Right renal pelvis (tissue), 4 donors: ENCODE results near the gene ENTPD7. TPM values are rescaled to one million over a fixed set of nuclear protein-coding genes. Genes with fewer than 3 reads are reported as not detected.
"Not testable (repeated sequence)": the region's sequence is repeated elsewhere in the genome, so short reads cannot be mapped to it uniquely, and the experiment has no call there.

Experiments used
- DNase-seq, 4 donors: peaks; one replicate each; pipeline ENCODE4 v3.0.0-alpha.2; 2013; ENCODE audit warnings: low read depth in 4 of 4, low spot score in 3 of 4, missing footprints in 1 of 4
- polyA plus RNA-seq, 4 donors: library from polyadenylated mRNA; unstranded; fragments of 120-200 nt; gene quantifications; one replicate each; pipeline ENCODE4 v1.2.1, GENCODE V29; 2013; ENCODE audit not compliant: insufficient read length in 4 of 4

The ENTPD7 gene
- polyA plus RNA-seq, result 10 to 100 TPM; 19.3 to 21.3 (median 21.1) TPM

- peak; percentile 85 to 90 (median 88) for DNase-seq
These were observed at the start of gene ENTPD7 for GRCh38 chr10:99659031-99659867. Gene ENTPD7 (plus strand): TSS chr10:99659509. CDS start chr10:99659957, 448 bp downstream.

GRCh38 chr10:99610221-99610620, 49.1 kb upstream of the ENTPD7 start:
- no peak for DNase-seq

GRCh38 chr10:99611326-99611725, 48.0 kb upstream of the ENTPD7 start:
- no peak for DNase-seq

- peak in 2 of 4 donors; percentile 38 to 53 for DNase-seq
These were observed 47.0 kb upstream of the ENTPD7 start for GRCh38 chr10:99612167-99612831.

GRCh38 chr10:99615426-99615825, 43.9 kb upstream of the ENTPD7 start:
- DNase-seq, result no peak

GRCh38 chr10:99617696-99618095, 41.6 kb upstream of the ENTPD7 start:
- no peak for DNase-seq

GRCh38 chr10:99619090-99619800, 40.1 kb upstream of the ENTPD7 start:
- DNase-seq, result peak in 1 of 4 donors; percentile 5

- peak; percentile 5 to 99 (median 97) for DNase-seq
These were observed 39.2 kb upstream of the ENTPD7 start, which contains the start of gene SLC25A28 for GRCh38 chr10:99619851-99620710. Gene SLC25A28 (minus strand): TSS chr10:99620439. CDS start chr10:99620335, 104 bp downstream.

GRCh38 chr10:99620711-99621453, 38.4 kb upstream of the ENTPD7 start:
- DNase-seq, result peak; percentile 74 to 93 (median 79)

GRCh38 chr10:99621454-99622251, 37.7 kb upstream of the ENTPD7 start:
- no peak for DNase-seq

- DNase-seq, result no peak
These were observed 35.4 kb upstream of the ENTPD7 start for GRCh38 chr10:99623919-99624318.

GRCh38 chr10:99625124-99625523, 34.2 kb upstream of the ENTPD7 start:
- DNase-seq, result not testable (repeated sequence)

GRCh38 chr10:99628923-99629624, 30.2 kb upstream of the ENTPD7 start:
- no peak for DNase-seq

- no peak for DNase-seq
These were observed 29.7 kb upstream of the ENTPD7 start for GRCh38 chr10:99629625-99629978.

- DNase-seq, result peak in 1 of 4 donors; percentile 4
These were observed 28.9 kb upstream of the ENTPD7 start for GRCh38 chr10:99630433-99630832.

GRCh38 chr10:99630991-99631390, 28.3 kb upstream of the ENTPD7 start:
- DNase-seq, result no peak

GRCh38 chr10:99631496-99631895, 27.8 kb upstream of the ENTPD7 start:
- DNase-seq, result no peak

GRCh38 chr10:99633832-99634231, 25.5 kb upstream of the ENTPD7 start:
- DNase-seq, result no peak
